HTERT RPE-1 (cell line): ENCODE results near the gene MDP1.

ENCODE experiments used
- in situ Hi-C: fragments of 300-500 bp; cut with MboI; formaldehyde crosslinking; loops from 4 replicates; pipeline ENCODE4 v1.14.3; 2020; ENCODE audit warnings: low sequenced_read_pairs

MDP1 gene

GRCh38 chr14:24182110-24182882 is 33.6 kb downstream of the MDP1 start:
- in situ Hi-C loops, result no loop called here

- in situ Hi-C loops, result no loop called here
Measured at GRCh38 chr14:24181371-24182077, 34.3 kb downstream of the MDP1 start.

DNA sequence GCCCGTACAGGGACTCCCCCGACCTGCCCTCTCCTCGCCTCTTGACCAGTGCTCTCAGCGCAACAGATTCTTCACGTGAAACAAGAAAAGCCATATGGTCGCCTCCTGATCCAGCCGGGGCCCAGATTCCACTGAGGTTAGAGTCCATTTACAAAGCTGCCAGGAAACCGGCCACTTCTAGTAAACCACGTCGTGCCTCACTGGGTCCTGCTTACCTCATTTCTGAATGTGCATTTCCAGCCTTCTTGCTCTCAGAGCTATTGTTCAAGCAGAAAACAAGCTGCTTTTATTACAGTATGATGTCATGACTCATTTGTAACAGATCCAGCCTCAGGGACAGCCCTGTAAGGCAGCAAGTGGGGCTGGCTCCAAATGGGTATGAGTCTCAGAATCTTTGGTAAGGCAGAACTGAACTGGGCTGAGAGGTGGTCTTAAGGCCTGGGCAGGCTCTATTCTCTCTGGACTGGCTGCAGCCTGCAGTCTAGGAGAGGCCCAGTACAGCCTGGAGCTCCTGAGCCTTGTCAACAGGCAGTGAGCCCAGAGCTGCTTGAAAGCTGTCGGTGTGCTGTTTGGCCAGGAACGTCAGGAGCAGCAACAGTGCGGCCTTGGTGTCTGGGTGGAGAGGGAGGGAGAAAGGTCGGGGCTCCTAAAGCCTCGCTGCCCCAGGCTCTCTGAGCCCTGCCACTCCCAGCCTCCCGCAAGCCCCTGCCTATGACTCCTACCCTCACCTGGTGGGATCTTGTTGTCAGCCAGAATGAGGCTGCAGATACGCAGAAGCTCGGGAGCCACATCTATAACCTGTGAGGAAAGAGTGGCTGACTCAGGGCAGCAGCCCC is 35.7 kb downstream of the MDP1 start:
- in situ Hi-C loops, result no loop called here

DNA sequence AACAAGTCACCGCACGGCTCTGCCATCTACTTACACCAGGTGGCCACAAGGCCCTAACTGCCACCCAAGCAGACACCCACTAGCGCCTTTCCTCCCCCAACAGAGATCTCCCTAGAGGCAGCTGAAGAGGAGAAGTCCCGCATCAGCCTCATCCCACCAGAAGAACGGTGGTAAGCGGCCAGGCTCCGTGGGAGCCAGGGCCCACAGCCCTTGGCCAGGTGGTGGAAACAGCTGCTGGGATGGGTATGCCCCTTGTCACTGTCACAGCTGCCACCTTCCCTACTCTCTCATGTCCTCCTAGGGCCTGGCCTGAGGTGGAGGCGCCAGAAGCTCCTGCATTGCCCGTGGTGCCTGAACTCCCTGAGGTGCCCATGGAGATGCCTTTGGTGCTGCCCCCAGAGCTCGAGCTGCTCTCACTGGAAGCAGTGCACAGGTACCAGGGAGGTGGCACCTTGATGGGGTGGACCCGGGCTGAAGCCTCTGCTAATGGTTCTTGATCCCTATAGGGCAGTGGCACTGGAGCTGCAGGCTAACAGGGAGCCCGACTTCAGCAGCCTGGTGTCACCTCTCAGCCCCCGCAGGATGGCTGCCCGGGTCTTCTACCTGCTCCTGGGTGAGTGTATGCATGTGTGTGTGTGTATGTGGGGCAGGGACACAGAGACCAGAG is 36.4 kb downstream of the MDP1 start:
- in situ Hi-C loops, result no loop called here

GRCh38 chr14:24178399-24179178 is 37.3 kb downstream of the MDP1 start:
- in situ Hi-C loops, result no loop called here

GRCh38 chr14:24177891-24178290 is 38.0 kb downstream of the MDP1 start:
- in situ Hi-C loops, result no loop called here

- in situ Hi-C loops, result no loop called here
Measured at GRCh38 chr14:24177041-24177825, 38.6 kb downstream of the MDP1 start.

- in situ Hi-C loops, result no loop called here
Measured at GRCh38 chr14:24176599-24176998, 39.3 kb downstream of the MDP1 start.

DNA sequence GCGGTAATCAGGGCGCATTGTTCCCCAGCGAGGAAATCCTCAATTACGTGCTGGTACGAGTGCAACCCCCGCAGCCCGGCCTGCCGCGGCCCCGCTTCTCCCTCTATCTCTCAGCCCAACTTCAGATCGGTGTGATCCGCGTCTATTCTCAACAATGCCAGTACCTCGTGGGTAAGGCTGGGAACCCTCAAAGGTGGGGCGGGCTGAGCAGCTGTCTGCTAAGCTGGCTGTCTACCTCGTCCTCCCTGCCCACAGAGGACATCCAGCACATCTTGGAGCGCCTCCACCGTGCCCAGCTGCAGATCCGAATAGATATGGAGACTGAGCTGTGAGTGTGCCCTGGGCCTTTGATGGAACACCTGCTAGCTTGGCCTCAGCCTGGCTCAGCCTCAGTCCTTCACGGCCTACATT is 43.0 kb downstream of the MDP1 start:
- in situ Hi-C loops, result no loop called here

DNA sequence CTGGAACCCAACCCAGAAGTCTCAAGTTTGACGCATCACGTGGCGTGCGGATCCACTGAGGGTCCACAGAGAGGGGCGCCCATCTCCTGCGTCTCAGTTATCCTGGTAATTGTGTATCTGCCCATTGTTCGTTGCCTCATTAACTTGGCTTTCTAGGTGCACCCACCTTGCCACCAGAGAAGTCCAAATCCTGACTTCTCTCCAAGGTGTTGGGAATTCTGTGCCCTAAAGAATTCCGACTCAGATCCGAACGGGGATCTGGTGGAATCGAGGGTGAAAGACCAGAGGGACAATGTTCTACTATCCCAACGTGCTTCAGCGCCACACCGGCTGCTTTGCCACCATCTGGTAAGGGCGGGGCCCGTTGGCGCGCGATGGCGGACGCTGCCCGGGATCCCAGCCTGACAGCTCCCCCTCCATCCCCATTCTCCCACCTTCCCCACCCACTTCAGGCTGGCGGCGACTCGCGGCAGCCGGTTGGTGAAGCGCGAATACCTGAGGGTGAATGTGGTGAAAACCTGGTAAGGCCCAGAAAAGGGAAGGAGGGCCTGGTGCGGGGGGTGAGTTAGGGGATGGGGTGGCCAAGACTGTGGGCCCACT is 43.5 kb downstream of the MDP1 start:
- in situ Hi-C loops, result no loop called here

- in situ Hi-C loops, result no loop called here
Measured at GRCh38 chr14:24171422-24172260, 44.2 kb downstream of the MDP1 start, which contains the start of gene REC8. Gene REC8, plus strand, starts transcription at chr14:24172080. Its CDS starts 473 bp downstream, at chr14:24172553.

- in situ Hi-C loops, result no loop called here
Measured at GRCh38 chr14:24167469-24168114, 48.3 kb downstream of the MDP1 start.

- in situ Hi-C loops, result no loop called here
Measured at GRCh38 chr14:24165785-24166184, 50.1 kb downstream of the MDP1 start.

DNA sequence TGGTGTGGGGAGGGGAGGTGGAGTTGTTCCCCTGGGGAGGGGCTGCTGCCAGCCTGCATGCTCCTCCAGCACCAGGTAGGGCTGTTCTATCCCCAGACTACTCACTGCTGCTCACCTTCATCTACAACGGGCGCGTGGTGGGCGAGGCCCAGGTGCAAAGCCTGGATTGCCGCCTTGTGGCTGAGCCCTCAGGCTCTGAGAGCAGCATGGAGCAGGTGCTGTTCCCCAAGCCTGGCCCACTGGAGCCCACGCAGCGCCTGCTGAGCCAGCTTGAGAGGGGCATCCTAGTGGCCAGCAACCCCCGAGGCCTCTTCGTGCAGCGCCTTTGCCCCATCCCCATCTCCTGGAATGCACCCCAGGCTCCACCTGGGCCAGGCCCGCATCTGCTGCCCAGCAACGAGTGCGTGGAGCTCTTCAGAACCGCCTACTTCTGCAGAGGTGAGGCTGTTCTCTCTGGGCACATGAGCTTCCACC is 51.3 kb downstream of the MDP1 start:
- in situ Hi-C loops, result no loop called here
